ENCODE results near the gene LEMD2. TPM values are rescaled to one million over a fixed set of nuclear protein-coding genes. Genes with fewer than 3 reads are reported as not detected.

LEMD2 gene
- total RNA-seq, 1 donor from 2014 or later: 88.0 TPM

DNA sequence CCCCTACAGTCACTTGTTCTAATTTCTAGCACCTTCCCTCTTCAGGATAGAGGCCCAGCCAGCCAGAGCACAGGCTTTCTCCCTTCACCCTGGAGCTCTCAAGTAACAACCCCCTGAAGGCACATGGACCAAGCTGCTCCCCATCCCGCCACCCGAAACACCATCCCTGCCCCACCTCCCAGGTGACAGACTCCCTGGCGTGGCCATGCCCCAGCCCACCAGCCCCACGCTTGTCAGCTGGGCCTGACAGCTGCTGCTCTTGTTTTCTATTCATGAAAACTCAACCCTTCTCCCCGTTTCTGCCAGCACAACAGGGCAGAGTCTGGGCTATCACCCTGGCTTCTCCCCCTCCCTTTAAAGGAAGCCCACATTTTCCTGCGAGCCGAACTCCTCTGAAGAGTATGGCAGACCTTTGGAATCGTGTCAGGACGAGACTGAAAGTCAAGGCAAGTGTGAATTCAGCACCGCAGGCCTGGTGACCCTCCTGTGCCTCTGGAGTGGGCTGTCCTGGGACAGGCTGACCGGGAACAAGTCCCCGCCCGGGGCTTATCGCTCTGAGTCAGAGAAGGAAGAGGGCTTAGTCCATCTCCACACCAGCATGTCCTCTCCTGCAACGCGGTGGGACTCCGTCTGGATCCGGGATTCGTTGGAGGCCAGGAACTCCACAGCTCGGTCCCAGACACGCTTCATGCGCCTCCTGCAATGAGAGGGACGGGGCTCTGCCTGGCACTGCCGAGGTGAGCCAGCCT lies 16.7 kb downstream of the LEMD2 start:
- H3K9me3 Mint-ChIP-seq: no peaks in the 10 kb centered on the region
- DNase-seq (no peak), ATAC-seq (ENCODE audit: low read depth) (no peak)
- peaks cover 50% of the 10 kb centered on the region for H3K36me3 Mint-ChIP-seq (ENCODE audit: low read depth)
- CTCF ChIA-PET: interaction anchor here (1.0 to 3.9 kb wide), 10 partner anchors 9 to 383 kb away, joined by 3 to 45 read pairs (median 4); partner anchors contain the start of gene UQCC2
- no peak overlapping the region for H3K27ac Mint-ChIP-seq
- intact Hi-C loops (cut with micrococcal nuclease): no loop called here
- H3K27me3 Mint-ChIP-seq: peaks cover 8% of the 10 kb centered on the region
- H3K4me1 Mint-ChIP-seq: peaks cover 5% of the 10 kb centered on the region
- POLR2A ChIA-PET: interaction anchor here (0.6 to 0.7 kb wide), 2 partner anchors 151 to 1670 kb away, joined by 3 read pairs; partner anchors contain the start of gene ITPR3
- TF ChIP-seq, protein P1, sequence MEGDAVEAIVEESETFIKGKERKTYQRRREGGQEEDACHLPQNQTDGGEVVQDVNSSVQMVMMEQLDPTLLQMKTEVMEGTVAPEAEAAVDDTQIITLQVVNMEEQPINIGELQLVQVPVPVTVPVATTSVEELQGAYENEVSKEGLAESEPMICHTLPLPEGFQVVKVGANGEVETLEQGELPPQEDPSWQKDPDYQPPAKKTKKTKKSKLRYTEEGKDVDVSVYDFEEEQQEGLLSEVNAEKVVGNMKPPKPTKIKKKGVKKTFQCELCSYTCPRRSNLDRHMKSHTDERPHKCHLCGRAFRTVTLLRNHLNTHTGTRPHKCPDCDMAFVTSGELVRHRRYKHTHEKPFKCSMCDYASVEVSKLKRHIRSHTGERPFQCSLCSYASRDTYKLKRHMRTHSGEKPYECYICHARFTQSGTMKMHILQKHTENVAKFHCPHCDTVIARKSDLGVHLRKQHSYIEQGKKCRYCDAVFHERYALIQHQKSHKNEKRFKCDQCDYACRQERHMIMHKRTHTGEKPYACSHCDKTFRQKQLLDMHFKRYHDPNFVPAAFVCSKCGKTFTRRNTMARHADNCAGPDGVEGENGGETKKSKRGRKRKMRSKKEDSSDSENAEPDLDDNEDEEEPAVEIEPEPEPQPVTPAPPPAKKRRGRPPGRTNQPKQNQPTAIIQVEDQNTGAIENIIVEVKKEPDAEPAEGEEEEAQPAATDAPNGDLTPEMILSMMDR (IDR thresholded peaks at IDR 0.05): no peak
- H3K4me3 Mint-ChIP-seq: no peak overlapping the region

DNA sequence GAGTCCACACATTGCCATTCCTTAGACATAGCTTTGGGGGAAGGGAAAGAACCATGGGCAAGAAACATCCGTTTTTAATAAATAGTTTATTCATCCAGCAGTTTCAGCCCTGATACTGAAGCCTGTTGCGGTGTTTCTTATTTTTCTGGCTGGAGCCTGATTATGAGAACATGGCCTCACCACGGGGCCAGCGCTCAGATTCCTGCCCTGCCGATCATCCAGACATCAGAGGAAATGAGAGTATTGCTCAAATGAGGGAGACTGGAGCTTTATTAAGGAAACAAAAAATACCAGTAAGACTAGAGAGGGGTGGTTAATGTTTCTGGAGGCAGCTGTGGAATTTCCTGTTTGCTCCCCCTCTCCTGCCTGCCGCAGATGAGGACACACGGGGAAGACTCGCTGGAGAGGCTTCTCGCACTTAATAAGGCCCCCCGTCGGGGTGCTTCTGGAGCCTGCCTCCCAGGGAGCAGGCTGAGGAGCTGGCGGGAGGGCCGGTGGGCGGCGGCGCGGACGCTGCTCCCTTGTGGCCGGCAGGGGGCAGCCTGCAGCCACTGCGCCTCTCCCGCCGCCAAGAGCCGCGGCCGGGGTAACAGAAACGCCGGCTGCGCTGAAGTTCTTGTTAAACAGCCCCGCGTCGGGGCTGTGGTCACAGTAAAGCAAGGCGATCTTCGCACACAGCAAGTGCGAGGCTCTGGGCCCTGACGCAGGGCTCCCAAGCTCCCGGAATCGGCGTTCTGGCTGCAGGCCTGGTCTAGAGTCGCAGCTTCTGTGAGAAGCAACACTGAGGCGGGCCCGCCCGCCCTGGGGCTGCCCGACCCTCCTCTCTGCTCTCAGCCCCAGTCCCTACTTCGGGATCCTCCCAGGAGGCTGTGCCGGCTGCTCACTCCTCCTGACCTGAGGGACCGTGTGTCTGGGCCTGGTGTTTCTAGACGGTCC lies 17.5 kb downstream of the LEMD2 start:
- peaks cover 41% of the 10 kb centered on the region for H3K36me3 Mint-ChIP-seq (ENCODE audit: low read depth)
- H3K9me3 Mint-ChIP-seq: no peaks in the 10 kb centered on the region
- peaks cover 5% of the 10 kb centered on the region for H3K4me1 Mint-ChIP-seq
- intact Hi-C loops (cut with micrococcal nuclease): loop anchor here (1.0 kb wide), 2 partner anchors 17 to 383 kb away; no protein-coding TSS in a partner anchor
- DNase-seq (peak; percentile 65), ATAC-seq (ENCODE audit: low read depth) (peak; percentile 78)
- TF ChIP-seq, protein P1 (IDR thresholded peaks at IDR 0.05): peak; percentile 91
- POLR2A ChIA-PET: interaction anchor here (0.6 to 1.0 kb wide), 3 partner anchors 151 to 1671 kb away, joined by 3 to 7 read pairs (median 3); partner anchors contain the start of gene ITPR3
- CTCF ChIA-PET: interaction anchor here (0.8 to 3.9 kb wide), 16 partner anchors 9 to 384 kb away, joined by 3 to 45 read pairs (median 4); partner anchors contain the start of genes LEMD2 and UQCC2
- H3K4me3 Mint-ChIP-seq: no peak overlapping the region
- H3K27ac Mint-ChIP-seq: no peak overlapping the region
- peaks cover 14% of the 10 kb centered on the region for H3K27me3 Mint-ChIP-seq

DNA sequence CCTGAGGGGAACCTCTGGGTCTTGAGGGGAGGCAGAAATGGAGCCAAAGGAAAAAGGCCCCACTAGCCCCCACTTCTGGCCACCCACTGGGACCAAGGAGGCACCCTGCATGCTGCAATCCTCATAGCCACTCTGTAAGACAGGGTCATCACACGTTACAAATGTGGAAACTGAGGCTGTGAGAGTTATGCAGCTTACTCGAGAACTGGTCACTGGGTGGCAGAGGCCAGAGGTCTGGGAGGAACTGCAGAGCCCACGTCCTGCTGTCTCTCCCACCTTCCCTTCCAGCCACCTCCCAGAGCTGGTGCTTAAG lies 18.1 kb downstream of the LEMD2 start:
- CTCF ChIA-PET: interaction anchor here (0.8 to 3.9 kb wide), 15 partner anchors 9 to 384 kb away, joined by 3 to 45 read pairs (median 4); partner anchors contain the start of genes LEMD2 and UQCC2
- Mint-ChIP-seq H3K36me3 (ENCODE audit: low read depth) (peaks cover 35% of the 10 kb centered on the region), H3K4me3 (no peak overlapping the region), H3K4me1 (peaks cover 5% of the 10 kb centered on the region), H3K27me3 (peaks cover 16% of the 10 kb centered on the region), H3K9me3 (no peaks in the 10 kb centered on the region), H3K27ac (no peak overlapping the region)
- TF ChIP-seq, protein P1 (IDR thresholded peaks at IDR 0.05): no peak
- ATAC-seq (ENCODE audit: low read depth): no peak
- POLR2A ChIA-PET: interaction anchor here (1.0 kb wide), 1 partner anchor 267 kb away, joined by 7 read pairs; no protein-coding TSS in a partner anchor
- no peak for DNase-seq
- intact Hi-C loops (cut with micrococcal nuclease): loop anchor here (1.0 kb wide), 2 partner anchors 18 to 384 kb away; no protein-coding TSS in a partner anchor

DNA sequence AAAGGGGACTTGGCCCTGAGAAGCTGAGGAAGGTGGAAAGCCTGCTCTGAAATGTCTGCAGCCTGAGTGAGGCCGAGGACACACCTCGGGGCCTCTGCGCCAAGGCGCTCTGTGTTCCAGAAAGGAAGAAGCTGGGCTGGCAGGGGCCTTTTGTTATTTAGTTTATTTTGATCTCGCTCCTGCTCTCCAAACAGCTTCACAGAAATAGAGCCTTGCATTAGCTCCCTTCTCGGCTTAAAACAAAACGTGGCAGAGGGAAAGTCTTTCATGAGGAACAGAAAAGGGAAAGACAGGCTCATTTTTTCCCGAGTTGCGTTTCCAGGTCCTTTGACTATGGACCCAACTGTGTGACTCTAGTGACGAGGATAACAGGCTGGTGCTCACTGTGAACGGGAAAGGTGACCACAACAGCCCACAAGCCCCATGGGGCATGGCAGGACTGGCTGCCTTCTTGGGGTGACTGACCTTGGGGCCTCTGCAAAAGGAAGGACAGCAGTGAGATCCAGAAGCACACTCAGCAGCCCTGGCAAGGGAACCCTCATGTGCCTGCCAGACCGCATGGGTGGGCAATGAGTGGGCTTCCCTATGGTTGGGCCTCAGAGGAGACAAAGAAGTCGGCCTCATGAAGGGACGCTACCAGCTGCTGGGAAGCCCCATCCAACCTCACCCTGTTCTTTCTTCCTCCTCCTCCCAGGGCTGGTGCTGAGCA lies 18.7 kb downstream of the LEMD2 start:
- DNase-seq (no peak), ATAC-seq (ENCODE audit: low read depth) (no peak)
- H3K4me3 Mint-ChIP-seq: no peak overlapping the region
- intact Hi-C loops (cut with micrococcal nuclease): no loop called here
- peaks cover 16% of the 10 kb centered on the region for H3K27me3 Mint-ChIP-seq
- TF ChIP-seq, protein P1 (IDR thresholded peaks at IDR 0.05): no peak
- no peak overlapping the region for H3K27ac Mint-ChIP-seq
- H3K9me3 Mint-ChIP-seq: no peaks in the 10 kb centered on the region
- H3K36me3 Mint-ChIP-seq (ENCODE audit: low read depth): peaks cover 30% of the 10 kb centered on the region
- POLR2A ChIA-PET: interaction anchor here (1.0 to 1.3 kb wide), 2 partner anchors 59 to 267 kb away, joined by 4 to 7 read pairs; partner anchors contain the start of gene UQCC2
- peaks cover 5% of the 10 kb centered on the region for H3K4me1 Mint-ChIP-seq
- CTCF ChIA-PET: interaction anchor here (0.6 to 3.9 kb wide), 10 partner anchors 9 to 385 kb away, joined by 3 to 45 read pairs (median 4); partner anchors contain the start of gene LEMD2

Data from activated B cell treated with CpG ODN at 0.5 μM for 24 hours (primary cell).